HepG2 (cell line): ENCODE results near the gene EPHA10. TPM values are rescaled to one million over a fixed set of nuclear protein-coding genes. Genes with fewer than 3 reads are reported as not detected.
"Not testable (repeated sequence)": the region's sequence is repeated elsewhere in the genome, so short reads cannot be mapped to it uniquely, and the experiment has no call there.

Experiments used
- ATAC-seq: fragments of 200-7000 bp; cut with Tn5 transposase; 3 replicates; pipeline ENCODE4 v1.9.1; 2020; ENCODE audit warnings: mild to moderate bottlenecking, moderate library complexity
- BruUV-seq: library from RNA; stranded (reverse); fragments of 400-500 nt; replicated peaks from 2 replicates; lab custom pipeline; 2021; lab: Mats Ljungman, UMichigan
- CTCF ChIA-PET: fragments of 300-600 bp; formaldehyde crosslinking; extraction: SDS; loops from one replicate; lab custom pipeline; 2021; ENCODE audit warnings: low total read pairs, inconsistent platforms, low intra/inter-chr PET ratio; lab: Yijun Ruan, JAX
- POLR2A ChIA-PET: fragments of 350-600 bp; sonication (Branson Sonifier 250); formaldehyde crosslinking; loops from one replicate; lab custom pipeline; 2020; ENCODE audit warnings: antibody characterized with exemption, inconsistent platforms; lab: Yijun Ruan, JAX
- DNase-seq: peaks from one replicate; pipeline ENCODE4 v3.0.0-alpha.2; 2015; ENCODE audit warnings: low spot score
- FAIRE-seq: peaks from 3 replicates; lab custom pipeline; 2011; peaks lifted over from hg19 to GRCh38; lab: Jason Lieb, UNC
- H2AFZ ChIP-seq: one replicate; pipeline ENCODE4 v1.6.1; 2011; ENCODE audit warnings: low read length, inconsistent platforms
- H3K27ac ChIP-seq: fragments of 300-600 bp; 3 replicates; pipeline ENCODE4 v1.8.0; 2011; ENCODE audit warnings: mixed run types, mild to moderate bottlenecking, mixed read lengths, low read length, inconsistent platforms; ENCODE audit not compliant: insufficient read depth; ENCODE audit errors: extremely low read length
- H3K27me3 ChIP-seq, 2 experiments: fragments of 200-600 bp in 1 of 2; 2 replicates in 1 of 2; 3 replicates in 1 of 2; pipeline versions ENCODE4 v1.6.0 to v1.8.0; 2011; ENCODE audit warnings: low read length in 2 of 2, mild to moderate bottlenecking in 2 of 2, moderate library complexity in 2 of 2, inconsistent platforms in 1 of 2; ENCODE audit not compliant: insufficient read depth in 2 of 2, control insufficient read depth in 1 of 2
- H3K36me3 ChIP-seq, 2 experiments: fragments of 200-600 bp in 1 of 2; replicated peaks in 1 of 2; 2 replicates in 1 of 2; 3 replicates in 1 of 2; pipeline versions ENCODE4 v1.5.1 to v1.8.0; 2011; ENCODE audit warnings: low read length in 2 of 2, inconsistent platforms in 1 of 2; ENCODE audit not compliant: insufficient read depth in 2 of 2, control insufficient read depth in 1 of 2
- H3K4me1 ChIP-seq: 2 replicates; pipeline ENCODE4 v1.5.1; 2012; ENCODE audit warnings: low read length, inconsistent platforms; ENCODE audit not compliant: insufficient read depth
- H3K4me2 ChIP-seq: 2 replicates; pipeline ENCODE4 v1.6.0; 2011; ENCODE audit warnings: low read depth, low read length, inconsistent platforms
- H3K4me3 ChIP-seq, 3 experiments: fragments of 200-600 bp in 1 of 3; sonication (generic), shearing (Covaris generic) in 1 of 3; replicated peaks in 1 of 3; 2 replicates each; pipeline ENCODE4 v1.5.1; 2011 to 2016; ENCODE audit warnings: low read length in 3 of 3, inconsistent platforms in 2 of 3, low read depth in 2 of 3, mild to moderate bottlenecking in 2 of 3, control low read depth in 1 of 3, mixed read lengths in 1 of 3; ENCODE audit not compliant: insufficient read depth in 1 of 3
- H3K79me2 ChIP-seq: one replicate; pipeline ENCODE4 v1.6.1; 2011; ENCODE audit warnings: low read length, inconsistent platforms; ENCODE audit not compliant: insufficient read depth
- H3K9ac ChIP-seq: 2 replicates; pipeline ENCODE4 v1.6.0; 2011; ENCODE audit warnings: mild to moderate bottlenecking, low read depth, low read length, inconsistent platforms; ENCODE audit not compliant: insufficient read depth
- H3K9me3 ChIP-seq: 2 replicates; pipeline ENCODE4 v1.5.1; 2012; ENCODE audit warnings: mild to moderate bottlenecking, low read length
- H4K20me1 ChIP-seq: 2 replicates; pipeline ENCODE4 v1.6.0; 2011; ENCODE audit warnings: inconsistent platforms, mild to moderate bottlenecking, low read length, moderate library complexity; ENCODE audit not compliant: insufficient read depth
- NR2F1 ChIP-seq, 2 experiments: fragments of 450-650 bp in 1 of 2; formaldehyde crosslinking in 1 of 2; IDR thresholded peaks; 2 replicates each; pipeline versions ENCODE4 v1.5.0 to v1.6.1; 2016 to 2020; ENCODE audit warnings: mild to moderate bottlenecking in 1 of 2, missing compliant biosample characterization in 1 of 2, missing genetic modification reagents in 1 of 2, moderate library complexity in 1 of 2
- ZNF468 ChIP-seq: sonication (generic); formaldehyde crosslinking; IDR thresholded peaks from 2 replicates; pipeline ENCODE4 v1.8.0; 2022; ENCODE audit warnings: mild to moderate bottlenecking, moderate library complexity, missing genetic modification reagents
- ZNF550 ChIP-seq: sonication (generic); formaldehyde crosslinking; IDR thresholded peaks from 2 replicates; pipeline ENCODE4 v1.4.0; 2020; ENCODE audit warnings: mild to moderate bottlenecking, missing genetic modification reagents, borderline replicate concordance
- ZNF569 ChIP-seq: sonication (generic); formaldehyde crosslinking; IDR thresholded peaks from 2 replicates; pipeline ENCODE4 v1.5.0; 2020; ENCODE audit warnings: mild to moderate bottlenecking, missing genetic modification reagents, moderate library complexity, borderline replicate concordance
- WGBS: methylation state at CpG from one replicate; pipeline ENCODE4 v1.1.6; 2017; ENCODE audit warnings: low lambda C conversion rate; 5-methylcytosine and 5-hydroxymethylcytosine counted together
- in situ Hi-C: cut with HindIII; loops from 2 replicates; pipeline ENCODE4 v1.10.0; 2017; ENCODE audit warnings: low pct_unique_long_range_greater_than_20kb; ENCODE audit not compliant: extremely low pct_ligation_motif_present
- intact Hi-C: fragments of 100-400 bp; cut with micrococcal nuclease; formaldehyde crosslinking; loops from one replicate; pipeline ENCODE4 v1.10.0; 2022; ENCODE audit not compliant: unreplicated experiment
- polyA plus RNA-seq, 8 experiments: library from polyadenylated mRNA; depleted of rRNA in 3 of 8; stranded (reverse) in 7 of 8; unstranded in 1 of 8; fragments of >200 nt; fragmentation: Illumina TruSeq in 4 of 8; extraction: Trizol in 4 of 8; gene quantifications; 2 replicates each; pipeline versions ENCODE4 v1.2.1 to v1.2.3, GENCODE V29; 2011 to 2016; ENCODE audit warnings: low read depth in 4 of 8, missing spikeins in 1 of 8, mixed read lengths in 1 of 8; ENCODE audit not compliant: insufficient read depth in 1 of 8
- total RNA-seq, 5 experiments: library from RNA; depleted of rRNA; stranded (reverse); fragments of >200 nt; fragmentation: Illumina TruSeq; extraction: Trizol; gene quantifications; 2 replicates each; pipeline ENCODE4 v1.2.3, GENCODE V29; 2016; ENCODE audit warnings: low read depth in 1 of 5

Gene EPHA10
- total and polyA plus RNA-seq, 2 of the 13 experiments (the other 11 are each of a cell fraction or from before 2014, with no cell fraction given), result 0.11 to 0.58 TPM

GRCh38 chr1:37739222-37739621 lies 25.7 kb downstream of the EPHA10 start (continued):
- no peak for TF ChIP-seq ZNF468 (CRISPR knock-in tag)
- no peak for TF ChIP-seq ZNF550 (CRISPR knock-in tag)
- peak in 1 of 2 experiments; percentile 38; a peak in 1 of 4 replicates for TF ChIP-seq NR2F1 (CRISPR knock-in tag; IDR thresholded peaks at IDR 0.05)
- TF ChIP-seq ZNF569, result no peak
- TF ChIP-seq, all 625 proteins: peak for 8

GRCh38 chr1:37738619-37739018 lies 26.3 kb downstream of the EPHA10 start:
- CTCF ChIA-PET, H4K20me1 ChIP-seq, H3K9me3 ChIP-seq, H3K27me3 ChIP-seq, H3K79me2 ChIP-seq, H2AFZ ChIP-seq, H3K9ac ChIP-seq, H3K36me3 ChIP-seq, ATAC-seq, H3K4me1 ChIP-seq, H3K4me2 ChIP-seq, intact Hi-C loops, in situ Hi-C loops, DNase-seq, H3K4me3 ChIP-seq, FAIRE-seq, BruUV-seq, H3K27ac ChIP-seq, POLR2A ChIA-PET: not testable (repeated sequence)
- WGBS, result 20% methylated on average over 4 of the region's 4 CpGs

- H3K9ac ChIP-seq, H4K20me1 ChIP-seq, CTCF ChIA-PET, H2AFZ ChIP-seq, H3K27ac ChIP-seq, ATAC-seq, DNase-seq, H3K4me3 ChIP-seq, H3K27me3 ChIP-seq, POLR2A ChIA-PET, BruUV-seq, H3K4me2 ChIP-seq, H3K36me3 ChIP-seq, FAIRE-seq, H3K79me2 ChIP-seq, H3K4me1 ChIP-seq, in situ Hi-C loops, intact Hi-C loops, H3K9me3 ChIP-seq: not testable (repeated sequence)
- 51% methylated on average over 7 of the region's 7 CpGs for WGBS
Measured at GRCh38 chr1:37737975-37738374, 26.9 kb downstream of the EPHA10 start.
